Sciatic nerve (tissue), 2 donors: ENCODE measurements around the gene HNRNPA0. TPM values are rescaled to one million over a fixed set of nuclear protein-coding genes. Genes with fewer than 3 reads are reported as not detected.
A peak's percentile ranks its signal among the peaks of the same experiment; 100 is the strongest.

Source experiments
- ATAC-seq: fragments of 200-7000 bp; cut with Tn5 transposase; one replicate; pipeline ENCODE4 v1.9.1; 2020; ENCODE audit warnings: mild to moderate bottlenecking, moderate library complexity
- DNase-seq: peaks from one replicate; pipeline ENCODE4 v3.0.0-alpha.2; 2020; ENCODE audit warnings: low spot score
- intact Hi-C: fragments of 100-400 bp; cut with DNase I; formaldehyde crosslinking; loops from one replicate; pipeline ENCODE4 v1.14.2; 2022
- total RNA-seq: library from RNA; stranded (reverse); fragmentation: NEBNext Ultra II Directional; extraction: Animal tissue kit (Norgen Biotek cat#: 25700); gene quantifications from one replicate; pipeline ENCODE4 v1.2.1, GENCODE V29; 2021
- donor health status: DM: no; HTN: no; CAD: no.
- donor health status: DM: no; HTN: no; CAD: no.

HNRNPA0 gene
- total RNA-seq, 1 donor from 2014 or later: 24.6 TPM

DNA sequence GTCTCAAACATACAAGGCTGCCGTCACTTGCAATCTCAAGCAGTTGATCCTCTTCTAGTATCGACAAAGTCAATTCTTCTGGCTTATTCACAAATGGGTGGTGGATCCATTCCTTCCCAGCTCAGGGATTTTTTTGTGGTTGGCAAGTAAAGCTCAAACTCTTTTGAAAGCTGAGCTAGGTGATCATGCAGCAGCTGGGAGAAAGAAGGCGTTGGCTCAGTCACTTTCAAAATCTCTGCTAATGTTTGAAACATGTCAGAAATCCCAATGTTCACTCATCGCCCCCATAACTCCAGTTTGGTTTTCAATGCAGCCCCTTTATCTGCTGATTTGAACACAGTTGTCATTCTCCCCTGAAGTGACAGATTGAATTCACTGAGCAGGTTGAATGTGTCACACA is 4.0 kb upstream of the HNRNPA0 start:
- DNase-seq (no peak), ATAC-seq (no peak)
- intact Hi-C loops: no loop called here

- ATAC-seq (no peak), DNase-seq (no peak)
- intact Hi-C loops: no loop called here
These were observed 3.5 kb upstream of the HNRNPA0 start for GRCh38 chr5:137757634-137758033.

DNA sequence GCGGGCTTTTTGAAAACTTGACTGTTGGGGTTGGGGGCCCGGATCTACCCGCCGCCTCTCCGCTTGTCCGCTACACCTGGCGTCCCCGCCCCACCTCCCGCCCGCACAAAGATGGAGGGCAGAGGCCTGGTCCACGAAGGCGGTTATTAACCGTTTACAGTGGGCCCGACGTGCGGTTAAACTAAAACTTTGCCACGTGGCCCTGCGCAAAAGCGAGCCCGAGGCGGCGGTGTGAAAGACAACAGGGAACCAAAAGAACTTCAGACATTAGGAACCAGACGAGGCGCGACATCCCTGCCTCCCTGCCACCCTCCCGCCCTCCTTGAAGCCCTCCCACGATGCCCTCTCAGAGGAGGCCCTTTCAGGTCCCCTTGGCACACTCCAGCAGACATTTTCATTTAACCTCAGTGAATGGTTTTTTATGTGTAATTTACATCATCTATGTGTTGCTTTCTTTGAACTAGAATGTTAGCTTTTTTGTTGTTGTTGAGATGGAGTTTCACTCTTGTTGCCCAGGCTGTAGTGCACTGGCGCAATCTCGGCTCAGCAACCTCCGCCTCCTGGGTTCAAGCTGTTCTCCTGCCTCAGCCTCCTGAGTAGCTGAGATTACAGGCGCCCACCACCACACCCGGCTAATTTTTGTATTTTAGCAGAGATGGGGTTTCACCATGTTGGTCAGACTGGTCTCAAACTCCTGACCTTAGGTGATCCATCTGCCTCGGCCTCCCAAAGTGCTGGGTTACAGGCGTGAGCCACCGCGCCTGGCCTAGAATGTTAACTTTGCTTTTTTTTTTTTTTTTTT is 999 bp upstream of the HNRNPA0 start:
- intact Hi-C loops: no loop called here
- DNase-seq: no peak
- ATAC-seq: no peak

DNA sequence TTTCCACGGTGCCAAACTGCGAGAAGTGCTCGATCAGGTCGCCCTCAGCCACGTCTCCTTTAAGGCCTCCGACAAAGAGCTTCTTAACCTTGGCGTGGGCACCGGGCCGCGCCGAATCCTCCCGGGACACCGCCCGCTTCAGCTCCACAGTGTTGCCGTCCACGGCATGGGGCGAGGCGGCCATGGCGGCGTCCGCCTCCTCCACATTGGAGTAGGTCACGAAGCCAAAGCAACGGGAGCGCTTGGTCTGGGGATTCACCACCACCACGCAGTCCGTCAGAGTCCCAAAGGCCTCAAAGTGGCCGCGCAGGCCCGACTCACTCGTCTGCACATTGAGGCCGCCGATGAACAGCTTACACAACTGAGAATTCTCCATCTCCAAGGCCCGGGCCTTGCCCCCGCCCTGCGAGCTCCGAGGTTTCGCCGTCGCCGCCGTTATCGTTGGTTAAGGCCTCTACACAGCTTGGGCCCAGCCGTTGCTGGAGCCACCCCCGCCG is 424 bp downstream of the HNRNPA0 start:
- peak; percentile 81 for DNase-seq
- peak; percentile 51 for ATAC-seq
- intact Hi-C loops: no loop called here

- intact Hi-C loops: no loop called here
- no peak for ATAC-seq
- peak; percentile 71 for DNase-seq
These were observed 1.1 kb downstream of the HNRNPA0 start for GRCh38 chr5:137752905-137753690.

DNA sequence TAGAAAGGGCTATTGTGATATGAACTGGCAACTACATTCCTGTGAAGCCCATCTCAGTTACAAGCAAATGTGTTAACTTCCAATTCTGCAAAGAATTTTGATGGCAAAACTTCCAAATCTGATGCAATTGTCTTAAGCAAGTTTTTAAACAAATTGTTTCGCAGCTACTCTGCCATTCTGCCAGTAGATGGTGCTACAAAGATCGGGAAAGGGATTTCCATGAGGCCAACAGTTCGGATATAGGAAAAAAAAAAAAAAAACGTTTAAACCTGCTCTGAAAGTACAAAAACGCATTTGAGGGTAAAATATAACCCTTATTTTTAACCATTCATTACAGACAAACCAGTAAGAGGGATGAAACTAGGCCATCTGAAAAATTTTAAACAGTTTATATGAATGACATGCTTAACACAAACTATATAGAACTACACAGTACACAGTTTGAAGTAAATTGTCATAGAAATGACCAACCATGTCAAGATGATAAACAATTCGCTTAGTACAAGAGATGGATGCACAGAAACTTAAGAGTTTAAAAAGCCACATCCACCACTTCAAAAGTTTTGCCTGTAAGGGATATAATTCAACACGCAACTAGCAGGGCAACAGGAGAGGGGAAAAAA is 2.2 kb downstream of the HNRNPA0 start:
- intact Hi-C loops: no loop called here
- DNase-seq (no peak), ATAC-seq (no peak)

- no peak for DNase-seq
- ATAC-seq: no peak
- intact Hi-C loops: no loop called here
These were observed 3.7 kb downstream of the HNRNPA0 start for GRCh38 chr5:137750436-137750835.

- DNase-seq (no peak), ATAC-seq (no peak)
- intact Hi-C loops: no loop called here
These were observed 6.3 kb downstream of the HNRNPA0 start for GRCh38 chr5:137747848-137748247.

DNA sequence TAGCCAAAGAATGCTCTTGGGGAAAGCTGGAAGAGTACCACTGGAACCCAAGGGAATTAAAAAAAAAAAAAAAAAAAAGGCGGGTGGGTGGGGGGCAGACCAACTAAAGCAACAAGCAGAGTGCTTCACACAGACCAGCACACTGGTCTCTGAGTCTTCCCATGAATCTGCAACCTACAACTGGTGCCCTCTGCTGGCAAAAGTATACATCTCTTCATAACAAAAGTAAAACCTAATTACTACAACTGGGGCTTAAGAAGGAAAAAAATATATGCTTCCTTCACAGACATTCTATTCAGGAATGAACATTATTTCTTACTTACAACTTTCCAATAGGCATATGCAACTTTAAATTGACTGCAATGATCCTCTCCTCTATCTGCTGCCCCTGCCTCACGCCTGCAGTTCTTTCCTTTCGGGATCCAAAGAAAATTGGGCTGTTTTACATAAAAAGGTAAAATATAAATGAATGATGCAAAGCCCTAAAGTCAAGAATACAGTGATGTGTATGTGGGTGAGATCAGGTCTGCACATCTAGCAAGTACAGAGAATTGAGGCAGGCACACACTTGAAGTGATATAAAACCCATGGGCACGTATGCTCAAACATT is 11.0 kb downstream of the HNRNPA0 start:
- intact Hi-C loops: loop anchor here (5.0 kb wide), 1 partner anchor 86 kb away; no protein-coding TSS in a partner anchor
- DNase-seq (no peak), ATAC-seq (peak; percentile 87)

DNA sequence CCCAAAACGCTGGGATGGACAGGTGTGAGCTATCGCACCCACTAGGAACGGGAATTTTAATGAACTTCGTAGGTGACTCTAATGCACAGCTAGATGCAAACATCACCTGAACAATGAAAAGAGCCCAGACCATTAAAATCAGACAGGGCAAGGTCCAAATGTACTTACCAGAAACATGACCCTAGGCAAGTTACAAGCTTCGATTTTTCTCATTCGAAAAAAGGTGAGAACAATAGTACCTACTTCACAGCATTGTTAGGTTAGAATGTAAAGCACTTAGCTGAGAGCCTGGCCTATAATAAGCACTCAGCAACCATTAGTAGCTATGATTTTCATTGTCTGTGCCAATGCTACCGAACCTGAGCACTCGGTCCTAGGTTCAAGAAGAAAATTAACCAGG is 12.4 kb downstream of the HNRNPA0 start:
- DNase-seq (no peak), ATAC-seq (no peak)
- intact Hi-C loops: loop anchor here (5.0 kb wide), 1 partner anchor 84 kb away; no protein-coding TSS in a partner anchor

DNA sequence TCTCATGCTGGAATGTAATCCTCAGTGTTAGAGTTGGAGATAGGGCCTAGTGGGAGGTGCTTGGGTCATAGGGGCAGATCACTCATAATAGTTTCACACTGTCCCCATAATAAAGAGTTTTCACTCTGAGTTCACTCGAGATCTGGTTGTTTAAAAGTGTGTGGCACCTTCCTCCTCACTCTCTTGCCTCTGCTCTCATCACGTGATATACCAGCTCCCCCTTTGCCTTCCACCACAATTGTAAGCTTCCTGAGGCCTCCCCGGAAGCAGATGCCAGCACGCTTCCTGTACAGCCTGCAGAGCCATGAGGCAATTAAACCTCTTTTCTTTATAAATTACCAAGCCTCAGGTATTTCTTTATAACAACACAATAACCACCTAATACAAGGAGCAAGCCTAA is 14.4 kb downstream of the HNRNPA0 start:
- DNase-seq (no peak), ATAC-seq (no peak)
- intact Hi-C loops: loop anchor here (5.0 kb wide), 1 partner anchor 82 kb away; no protein-coding TSS in a partner anchor

GRCh38 chr5:137738947-137739346 is 15.2 kb downstream of the HNRNPA0 start:
- DNase-seq: no peak
- no peak for ATAC-seq
- intact Hi-C loops: no loop called here

GRCh38 chr5:137737349-137738131 is 16.6 kb downstream of the HNRNPA0 start:
- intact Hi-C loops: no loop called here
- ATAC-seq (peak; percentile 40), DNase-seq (no peak)

DNA sequence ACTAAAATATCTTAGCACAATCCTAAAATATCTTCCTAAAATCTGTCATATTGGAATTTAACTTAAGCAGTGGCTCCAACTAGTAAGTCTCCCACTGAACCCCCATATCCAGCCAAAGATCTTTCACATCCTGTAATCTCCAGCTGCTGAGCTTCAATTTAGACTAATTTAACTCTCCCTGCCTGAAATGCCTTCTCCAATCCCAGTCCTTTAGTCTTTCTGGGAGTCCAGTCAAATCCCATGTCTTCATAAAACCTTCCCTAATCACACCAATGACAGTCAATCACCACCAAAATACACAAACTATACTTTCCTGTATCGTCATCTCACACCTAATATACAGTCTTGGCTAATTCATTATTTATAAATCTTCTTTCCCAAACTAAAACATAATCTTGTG is 17.7 kb downstream of the HNRNPA0 start:
- no peak for ATAC-seq
- DNase-seq: no peak
- intact Hi-C loops: no loop called here

DNA sequence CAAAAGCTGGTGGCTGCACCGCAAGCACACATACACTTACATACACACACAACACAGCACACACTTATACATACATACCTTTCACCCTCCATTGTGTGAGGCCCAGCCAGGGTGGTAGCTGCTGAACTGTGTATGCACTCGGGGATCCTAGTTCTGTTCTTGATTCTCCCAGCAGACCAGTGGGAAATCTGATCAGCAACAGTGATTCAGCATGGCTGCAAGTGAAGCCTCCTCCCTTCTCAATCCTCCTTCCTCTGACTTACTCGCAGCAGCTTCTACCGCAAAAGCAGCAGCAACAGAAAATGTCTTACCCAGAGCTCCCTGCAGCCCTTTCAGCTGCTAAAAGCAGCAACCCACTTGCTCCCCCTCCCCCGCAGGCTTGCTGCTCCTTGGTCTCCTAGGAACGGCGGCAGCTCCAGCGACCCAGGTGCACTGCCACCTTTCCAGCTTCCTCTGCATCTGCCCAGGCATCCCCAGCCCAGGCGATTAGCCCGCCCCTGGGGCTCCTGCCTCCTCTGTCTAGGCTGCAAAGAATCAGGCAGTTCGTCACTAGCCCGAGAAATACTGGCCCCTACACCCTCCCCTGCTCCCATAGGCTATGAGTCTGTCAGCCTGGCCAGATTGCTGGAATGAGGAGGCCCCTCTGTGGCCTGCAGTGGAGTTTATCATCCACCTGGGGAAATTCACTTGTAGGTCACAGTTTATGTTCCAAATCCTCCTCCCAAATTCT is 18.4 kb downstream of the HNRNPA0 start, which contains the start of gene KLHL3:
Gene KLHL3, minus strand, starts transcription at position 535 of the 730 bp plus-strand sequence. Its CDS starts 443 bp downstream, at position 92.
- intact Hi-C loops: no loop called here
- DNase-seq (peak; percentile 61), ATAC-seq (peak; percentile 67)

DNA sequence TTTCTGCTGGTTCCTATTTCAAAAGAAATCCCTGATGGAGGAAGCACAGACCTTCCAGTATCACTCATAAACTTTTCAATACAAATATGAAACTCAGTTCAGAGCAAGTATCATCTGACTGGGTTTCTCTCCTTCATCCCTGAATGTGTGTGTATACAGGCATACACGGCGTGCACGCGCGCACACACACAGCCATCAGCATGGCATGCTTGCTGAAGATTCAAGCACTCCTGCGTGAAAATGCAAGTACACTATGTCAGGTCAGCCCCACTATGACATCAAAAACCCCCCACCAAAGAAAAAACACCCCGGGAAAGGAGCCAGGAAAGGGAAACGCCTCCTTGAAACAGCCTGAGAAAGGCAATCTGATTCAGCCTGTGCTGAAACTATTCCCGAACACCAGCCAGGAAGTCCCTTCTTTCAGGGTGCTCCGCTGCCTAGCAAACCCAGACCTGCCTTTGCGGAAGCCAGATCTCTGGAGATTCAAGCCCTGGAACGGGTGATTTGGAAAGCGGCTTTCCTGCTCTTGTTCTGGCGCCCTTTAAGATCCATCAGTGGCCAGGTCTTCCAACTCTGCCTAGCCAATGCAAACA is 19.1 kb downstream of the HNRNPA0 start:
- peak; percentile 72 for ATAC-seq
- intact Hi-C loops: no loop called here
- DNase-seq: no peak

DNA sequence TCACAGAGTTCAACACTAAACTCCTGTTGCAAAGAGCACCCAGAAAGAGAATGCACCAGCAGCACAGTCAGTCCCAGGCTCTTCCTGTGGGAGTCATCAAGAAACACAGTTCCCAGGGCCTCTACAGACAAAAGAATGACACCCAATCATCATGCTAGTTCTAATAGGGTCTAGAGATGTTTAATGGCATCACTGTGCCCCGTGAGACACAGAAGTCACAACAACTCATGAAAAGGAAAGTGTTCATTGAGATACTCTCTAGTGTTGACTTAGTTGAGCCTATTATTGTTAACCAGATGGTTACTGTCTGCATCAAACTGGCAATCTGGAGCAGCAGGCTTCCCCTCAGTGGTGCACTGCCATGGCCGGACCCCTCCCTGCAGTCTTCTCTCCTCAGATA is 19.8 kb downstream of the HNRNPA0 start:
- DNase-seq (no peak), ATAC-seq (no peak)
- intact Hi-C loops: no loop called here
